NCI-H1694 (cell line): ENCODE data around the gene DIRAS3.
"Not testable (repeated sequence)": the region's sequence is repeated elsewhere in the genome, so short reads cannot be mapped to it uniquely, and the experiment has no call there.

Experiments used
- DNase-seq: peaks from one replicate; lab custom pipeline; 2025; lab: John Stamatoyannopoulos, UW

DIRAS3 gene, protein sequence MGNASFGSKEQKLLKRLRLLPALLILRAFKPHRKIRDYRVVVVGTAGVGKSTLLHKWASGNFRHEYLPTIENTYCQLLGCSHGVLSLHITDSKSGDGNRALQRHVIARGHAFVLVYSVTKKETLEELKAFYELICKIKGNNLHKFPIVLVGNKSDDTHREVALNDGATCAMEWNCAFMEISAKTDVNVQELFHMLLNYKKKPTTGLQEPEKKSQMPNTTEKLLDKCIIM

DNA sequence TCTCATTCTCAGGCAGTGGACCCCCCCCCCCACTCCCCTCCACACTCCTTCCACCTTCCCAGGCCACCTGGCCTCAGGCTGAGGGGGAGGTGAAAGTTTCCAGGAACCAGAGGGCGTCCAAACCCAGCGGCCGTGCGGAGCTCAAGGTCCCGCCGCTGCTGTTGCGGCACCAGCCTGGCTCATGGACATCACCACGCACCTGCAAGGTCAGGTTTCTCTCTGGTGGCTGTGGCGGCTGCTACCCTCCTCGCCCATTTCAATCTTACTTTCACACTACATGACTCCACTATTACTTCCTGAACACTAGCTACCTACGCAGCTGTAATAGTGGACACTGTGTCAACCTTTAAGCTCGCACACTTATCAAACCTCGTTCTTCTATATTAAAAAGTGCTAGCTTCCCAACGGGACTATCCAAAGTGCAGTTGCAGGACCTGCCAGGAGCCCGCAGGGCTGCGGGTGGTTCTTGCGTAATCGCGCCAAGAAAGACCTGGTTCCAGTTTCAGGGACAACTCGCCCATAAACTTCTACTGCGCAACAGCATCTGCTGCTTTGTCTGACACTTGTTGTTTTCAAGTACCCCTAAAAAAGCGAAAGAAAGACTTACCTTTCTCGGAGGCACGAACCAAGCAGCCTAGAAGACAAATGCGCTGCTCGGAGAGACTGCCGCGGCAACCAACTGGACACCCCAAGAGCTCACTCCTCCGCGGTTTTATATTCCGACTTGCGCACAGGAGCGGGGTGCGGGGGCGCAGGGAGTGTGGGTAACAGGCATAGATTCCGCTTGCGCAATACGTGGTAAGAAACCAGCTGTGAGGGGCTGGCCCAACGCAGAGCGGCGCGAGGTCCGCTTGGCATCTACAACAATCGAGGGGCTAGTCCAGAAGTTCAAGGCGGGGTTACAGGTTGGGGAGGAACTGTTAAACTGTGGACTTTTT lies at the start of gene DIRAS3:
TSS of gene DIRAS3 (minus strand) at position 687 of the 938 bp plus-strand sequence. CDS start 3,330 bp downstream, outside the sequence.
- DNase-seq = no peak

DNA sequence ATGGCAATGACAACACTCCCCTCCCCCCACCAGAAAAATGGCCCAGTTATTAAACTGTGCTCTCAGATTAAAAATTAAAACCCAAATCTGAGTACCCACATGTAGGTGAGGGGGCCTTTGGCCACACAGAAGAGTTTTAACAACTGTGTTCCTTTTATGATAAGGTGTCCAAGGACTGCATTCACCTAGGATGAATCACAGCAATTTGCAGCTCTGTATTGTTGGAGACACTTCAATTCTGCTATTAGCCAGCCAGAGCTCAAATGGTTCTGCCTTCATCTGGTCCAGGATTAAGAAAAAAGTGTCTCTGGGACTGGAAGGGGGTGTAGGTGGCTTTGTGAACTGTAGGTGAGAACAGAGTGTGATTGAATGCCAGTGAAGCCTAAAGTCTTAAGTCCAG lies 43.3 kb upstream of the DIRAS3 start:
- no peak for DNase-seq

DNA sequence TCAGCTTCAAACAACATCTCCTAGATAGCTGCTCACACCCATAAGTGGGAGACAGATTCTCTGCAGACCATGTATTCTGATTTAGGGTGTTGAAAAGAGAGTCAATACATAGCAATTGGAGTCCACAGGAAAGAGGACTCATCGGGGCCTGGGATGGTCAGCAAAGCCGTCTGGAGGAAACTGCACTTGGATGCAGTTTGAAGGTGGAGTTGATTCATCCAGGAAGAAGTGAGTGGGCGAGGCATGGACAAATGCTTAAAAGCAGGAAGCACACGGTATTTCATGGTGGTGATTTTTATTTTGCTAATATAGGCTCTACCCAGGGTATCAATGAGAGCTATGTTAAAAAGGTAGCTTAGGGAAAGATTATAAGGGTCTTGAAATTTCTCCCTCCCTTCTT lies 36.8 kb upstream of the DIRAS3 start:
- DNase-seq = no peak

DNA sequence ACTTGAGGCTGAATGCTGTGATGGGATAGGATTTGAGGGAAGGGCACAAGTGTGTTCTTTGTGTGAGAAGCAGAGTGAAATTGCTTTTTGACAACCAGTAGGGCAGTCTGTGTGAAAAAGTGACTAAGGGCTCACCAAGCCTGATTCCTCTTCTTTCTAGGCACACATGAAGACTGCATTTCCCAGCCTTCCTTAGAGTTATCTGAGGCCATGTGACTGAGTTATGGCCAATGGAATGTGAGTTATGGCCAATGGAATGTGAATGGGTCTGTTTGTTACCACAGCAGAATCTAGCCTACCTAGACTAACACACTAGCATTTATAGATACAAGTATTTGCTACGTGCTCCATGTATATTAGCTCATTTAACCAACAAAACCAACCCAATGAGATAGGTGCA lies 35.3 kb upstream of the DIRAS3 start:
- DNase-seq = no peak

DNA sequence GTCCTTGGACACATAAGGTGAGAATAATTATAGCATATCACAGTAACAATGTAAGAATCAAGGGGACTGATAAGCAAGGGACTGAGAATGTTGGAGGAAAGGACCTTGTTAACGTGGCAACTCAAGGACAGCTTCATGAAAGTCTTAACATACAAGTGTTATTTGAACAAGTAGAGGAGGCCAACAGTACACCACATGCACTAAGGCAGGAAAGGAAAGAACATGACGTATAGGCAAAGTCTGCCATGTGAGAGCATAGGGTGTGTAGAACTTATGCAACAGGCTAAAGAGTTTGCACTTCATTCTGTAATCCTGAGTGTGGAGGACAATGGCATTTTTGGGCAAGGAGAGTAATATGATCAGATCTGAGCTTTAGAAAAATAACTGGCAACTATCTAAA lies 33.3 kb upstream of the DIRAS3 start:
- no peak for DNase-seq

DNA sequence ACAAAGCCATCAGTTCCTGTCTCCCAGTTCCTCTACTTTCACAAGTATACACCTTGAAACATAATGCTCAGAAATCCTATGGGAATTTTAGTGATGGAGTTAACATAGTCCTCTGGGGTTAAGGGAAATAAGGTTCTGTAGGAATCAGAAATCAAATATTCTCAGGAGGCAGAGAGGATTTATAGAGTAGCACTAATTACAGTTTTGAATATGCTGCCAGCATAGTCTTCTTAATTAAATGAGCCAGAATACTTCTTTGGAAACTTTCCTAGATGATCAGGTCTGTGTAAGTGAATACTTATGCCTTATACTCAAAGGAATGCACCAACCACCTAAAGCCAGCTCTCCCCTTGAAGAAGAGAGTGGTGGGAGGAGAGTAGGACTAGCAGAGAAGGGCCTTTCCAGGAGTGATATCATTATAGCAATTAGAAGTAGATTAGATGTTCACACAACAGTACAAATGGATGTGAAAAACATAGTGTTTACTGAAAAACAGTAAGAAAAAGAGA lies 31.4 kb upstream of the DIRAS3 start:
- no peak for DNase-seq

DNA sequence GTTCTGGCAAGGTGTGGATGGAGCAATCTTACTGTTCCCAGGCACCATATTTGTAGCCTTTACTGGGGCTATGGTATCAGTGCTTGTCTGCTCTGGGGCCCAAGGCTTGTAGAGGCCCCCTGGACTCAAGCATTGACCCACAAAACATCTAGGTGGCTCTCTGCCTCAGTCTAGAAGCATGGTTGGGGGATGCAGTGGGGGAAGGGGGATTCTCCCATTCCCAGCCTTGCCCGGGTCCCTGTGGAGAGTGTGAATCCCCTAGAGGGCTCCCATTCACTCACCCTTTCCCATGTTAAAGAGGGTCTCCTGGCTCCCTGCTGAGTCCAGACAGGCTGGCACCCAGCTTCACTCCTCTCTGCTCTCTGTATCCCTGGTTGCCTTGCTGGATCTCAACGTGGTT lies 28.2 kb upstream of the DIRAS3 start:
- no peak for DNase-seq

DNA sequence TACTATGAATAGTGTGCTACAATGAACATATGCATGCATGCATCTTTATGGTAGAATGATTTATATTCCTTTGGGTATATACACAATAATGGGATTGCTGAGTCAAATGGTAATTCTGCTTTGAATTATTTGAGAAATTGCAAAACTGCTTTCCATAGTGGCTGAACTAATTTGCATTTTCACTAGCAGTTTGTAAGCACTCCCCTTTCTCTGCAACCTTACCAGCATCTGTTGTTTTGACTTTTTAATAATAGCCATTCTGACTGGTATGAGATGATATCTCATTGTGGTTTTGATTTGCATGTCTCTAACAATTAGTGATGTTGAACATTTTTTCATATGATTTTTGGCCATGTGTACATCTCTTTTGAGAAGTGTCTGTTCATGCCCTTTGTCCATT lies 24.0 kb upstream of the DIRAS3 start:
- DNase-seq = no peak

DNA sequence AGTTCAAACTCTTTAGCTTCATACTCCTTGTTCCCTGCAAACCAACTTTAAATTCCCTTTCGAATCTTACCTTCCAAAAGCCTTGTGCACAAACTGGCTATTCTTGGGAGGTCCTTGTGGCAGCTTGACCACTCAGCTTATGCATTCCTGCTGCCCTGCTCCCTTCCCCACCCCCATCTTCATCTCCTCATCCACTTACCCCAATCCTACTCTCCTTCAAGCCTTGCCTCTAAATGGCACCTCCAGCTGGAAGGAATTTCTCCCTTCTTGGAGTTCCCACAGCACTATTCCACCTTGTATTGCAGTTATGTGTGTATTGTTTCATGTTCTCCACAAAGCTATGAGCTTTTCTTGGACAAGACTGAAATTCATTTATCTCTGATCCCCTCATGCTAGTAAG lies 15.3 kb upstream of the DIRAS3 start:
- DNase-seq = no peak

DNA sequence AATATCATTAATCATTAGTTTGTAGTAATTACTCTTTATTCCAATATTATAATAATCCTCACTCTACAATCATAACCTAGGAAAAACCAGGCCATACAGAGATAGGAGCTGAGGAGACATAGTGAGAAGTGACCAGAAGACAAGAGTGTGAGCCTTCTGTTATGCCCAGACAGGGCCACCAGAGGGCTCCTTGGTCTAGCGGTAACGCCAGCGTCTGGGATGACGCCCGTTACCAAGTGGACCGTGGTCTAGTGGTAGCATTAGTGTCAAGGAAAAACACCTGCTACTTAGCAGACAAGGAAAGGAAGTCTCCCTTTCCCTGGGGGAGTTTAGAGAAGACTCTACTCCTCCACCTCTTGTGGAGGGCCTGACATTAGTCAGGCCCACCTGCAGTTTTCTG lies 7.6 kb upstream of the DIRAS3 start:
- DNase-seq = not testable (repeated sequence)

DNA sequence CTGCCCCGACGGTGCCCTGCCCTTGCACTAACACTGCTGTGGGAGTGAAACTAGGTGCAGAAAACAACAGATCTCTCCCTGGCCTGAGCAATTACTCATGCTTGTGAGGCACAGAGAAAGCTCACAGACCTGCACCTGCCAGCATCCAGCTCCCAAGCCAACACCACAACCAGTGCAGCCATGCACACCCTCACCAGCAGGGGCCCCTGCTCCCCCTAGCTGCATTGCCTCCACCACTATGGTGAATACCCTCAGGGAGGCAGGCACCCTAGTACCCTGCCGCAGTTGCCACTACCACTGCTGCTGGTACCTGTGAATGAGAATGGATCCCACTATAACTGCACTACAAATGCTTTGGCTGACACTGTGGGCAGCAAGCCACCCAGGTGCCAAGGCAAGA lies 7.1 kb upstream of the DIRAS3 start:
- DNase-seq = no peak

DNA sequence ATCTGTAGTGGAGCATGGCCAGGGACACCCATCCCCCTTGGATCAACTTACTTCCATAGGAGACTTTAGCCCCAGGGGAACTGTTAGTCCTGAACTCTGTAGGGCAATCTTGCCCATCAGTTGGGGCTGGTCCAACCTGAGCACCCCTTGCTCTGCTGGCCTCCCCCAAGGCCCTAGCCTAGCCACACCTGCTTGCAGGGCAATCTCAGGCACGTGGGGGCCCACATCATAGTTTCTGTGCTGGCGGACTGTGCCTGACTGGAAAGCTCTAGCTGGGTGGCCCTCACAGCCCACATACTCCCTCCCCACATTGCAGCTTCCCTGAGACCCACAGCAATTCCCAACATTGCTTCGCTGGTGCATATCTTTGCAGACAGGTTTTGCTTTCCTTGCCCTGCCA lies 6.6 kb upstream of the DIRAS3 start:
- DNase-seq = no peak

DNA sequence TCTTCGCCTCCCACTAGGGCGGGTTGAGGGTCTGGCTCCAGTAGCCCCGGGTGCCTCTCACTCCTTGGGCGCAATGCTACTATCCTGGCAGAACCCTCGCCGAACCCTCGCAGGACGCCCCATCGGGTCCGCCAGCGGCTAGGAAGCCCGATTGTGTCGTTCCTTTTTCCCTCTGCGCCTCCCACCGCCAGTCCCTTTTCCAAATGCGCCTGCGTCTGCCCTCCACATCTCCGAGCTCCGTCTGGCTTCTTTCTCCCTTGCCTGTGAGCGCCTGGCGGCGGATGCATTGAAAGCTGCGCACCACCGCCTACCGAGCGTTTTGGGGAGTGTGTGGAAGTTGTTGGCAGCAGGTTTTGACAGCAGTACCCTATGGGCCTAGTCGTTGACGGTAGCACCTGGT lies 1.0 kb upstream of the DIRAS3 start:
- no peak for DNase-seq

DNA sequence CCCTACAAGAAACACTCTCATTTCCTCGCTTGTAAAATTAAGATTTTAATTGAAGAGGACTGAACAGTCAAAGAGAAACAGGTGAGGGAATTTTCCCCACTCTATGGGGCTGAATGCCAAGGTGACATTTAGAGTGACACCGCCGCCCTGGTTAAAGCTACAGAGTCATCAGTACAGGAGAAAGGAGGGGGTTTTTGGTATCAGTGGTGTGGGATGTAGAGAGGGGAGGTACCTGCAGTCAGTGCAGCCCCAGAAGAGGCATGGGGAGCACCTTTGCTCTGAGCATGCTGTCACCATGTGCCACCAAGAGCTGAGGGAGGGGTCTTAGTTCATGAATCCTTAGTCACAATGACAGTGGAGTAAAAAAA lies 2.8 kb downstream of the DIRAS3 start:
- DNase-seq = no peak

DNA sequence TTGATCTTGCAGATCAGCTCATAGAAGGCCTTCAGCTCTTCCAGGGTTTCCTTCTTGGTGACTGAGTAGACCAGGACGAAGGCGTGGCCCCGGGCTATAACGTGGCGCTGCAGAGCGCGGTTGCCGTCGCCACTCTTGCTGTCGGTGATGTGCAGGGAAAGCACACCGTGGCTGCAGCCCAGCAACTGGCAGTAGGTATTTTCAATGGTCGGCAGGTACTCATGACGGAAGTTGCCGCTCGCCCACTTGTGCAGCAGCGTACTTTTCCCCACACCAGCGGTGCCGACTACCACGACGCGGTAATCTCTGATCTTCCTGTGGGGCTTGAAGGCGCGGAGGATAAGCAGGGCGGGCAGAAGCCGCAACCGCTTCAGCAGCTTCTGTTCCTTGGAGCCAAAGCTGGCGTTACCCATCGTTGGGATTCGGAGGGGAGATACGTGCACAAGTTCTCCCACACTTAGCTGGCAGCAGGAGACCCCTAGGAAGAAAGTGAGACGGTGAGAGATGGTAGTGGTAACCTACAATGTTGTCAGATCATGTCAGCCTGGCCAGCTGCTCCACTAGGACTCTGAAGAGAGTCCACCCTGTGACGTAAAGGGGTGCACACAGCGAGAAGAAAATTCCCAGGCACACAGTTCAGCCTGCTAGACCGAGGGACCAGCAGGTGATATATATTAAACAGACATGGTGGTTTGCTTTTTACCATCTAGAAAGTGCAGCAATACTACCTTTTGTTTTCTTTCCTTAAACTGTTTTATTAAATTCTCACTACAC lies 3.4 kb downstream of the DIRAS3 start:
- no peak for DNase-seq

DNA sequence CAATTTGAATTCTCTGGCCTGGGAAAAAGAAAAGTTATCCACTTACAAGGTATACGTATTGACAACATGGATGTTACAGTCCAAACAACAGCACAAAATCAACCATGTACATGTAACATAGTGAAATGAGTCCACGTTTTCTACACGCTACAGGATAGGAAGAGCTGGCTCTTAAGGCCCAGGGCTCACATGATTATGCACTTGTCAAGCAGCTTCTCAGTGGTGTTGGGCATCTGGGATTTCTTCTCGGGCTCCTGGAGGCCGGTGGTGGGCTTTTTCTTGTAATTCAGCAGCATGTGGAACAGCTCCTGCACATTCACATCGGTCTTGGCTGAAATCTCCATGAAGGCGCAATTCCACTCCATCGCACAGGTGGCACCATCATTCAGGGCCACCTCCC lies 4.0 kb downstream of the DIRAS3 start:
- no peak for DNase-seq

DNA sequence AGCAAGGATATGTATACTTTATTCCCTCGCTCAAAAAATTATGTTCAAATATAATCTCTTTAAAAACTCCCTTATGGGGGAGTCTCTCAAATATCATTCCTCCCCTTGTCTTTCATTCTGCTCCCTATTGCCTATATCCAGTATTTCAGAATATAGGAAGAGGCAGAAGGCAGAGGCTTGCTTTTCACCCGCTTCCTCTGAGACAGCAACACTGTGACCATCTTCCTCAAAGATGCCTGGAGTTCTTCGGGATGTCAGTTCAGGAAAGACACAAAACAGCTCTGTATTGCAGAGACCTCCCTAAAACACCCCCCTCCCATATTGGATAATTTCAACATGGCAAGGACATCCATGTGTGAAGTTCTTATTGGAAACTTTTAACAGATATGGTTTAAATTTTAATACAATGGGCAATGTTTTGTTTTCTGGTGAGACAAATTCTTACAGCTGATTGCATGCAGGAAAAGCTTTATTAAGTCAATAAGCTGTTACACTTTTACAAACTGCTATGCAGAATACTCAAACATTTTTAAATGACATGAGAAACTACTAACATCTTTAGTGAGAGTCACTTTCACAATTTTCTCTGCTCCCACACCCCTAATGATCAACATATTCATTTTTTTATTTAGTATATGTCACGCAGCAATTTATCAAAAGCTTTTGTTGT lies 4.8 kb downstream of the DIRAS3 start:
- no peak for DNase-seq

DNA sequence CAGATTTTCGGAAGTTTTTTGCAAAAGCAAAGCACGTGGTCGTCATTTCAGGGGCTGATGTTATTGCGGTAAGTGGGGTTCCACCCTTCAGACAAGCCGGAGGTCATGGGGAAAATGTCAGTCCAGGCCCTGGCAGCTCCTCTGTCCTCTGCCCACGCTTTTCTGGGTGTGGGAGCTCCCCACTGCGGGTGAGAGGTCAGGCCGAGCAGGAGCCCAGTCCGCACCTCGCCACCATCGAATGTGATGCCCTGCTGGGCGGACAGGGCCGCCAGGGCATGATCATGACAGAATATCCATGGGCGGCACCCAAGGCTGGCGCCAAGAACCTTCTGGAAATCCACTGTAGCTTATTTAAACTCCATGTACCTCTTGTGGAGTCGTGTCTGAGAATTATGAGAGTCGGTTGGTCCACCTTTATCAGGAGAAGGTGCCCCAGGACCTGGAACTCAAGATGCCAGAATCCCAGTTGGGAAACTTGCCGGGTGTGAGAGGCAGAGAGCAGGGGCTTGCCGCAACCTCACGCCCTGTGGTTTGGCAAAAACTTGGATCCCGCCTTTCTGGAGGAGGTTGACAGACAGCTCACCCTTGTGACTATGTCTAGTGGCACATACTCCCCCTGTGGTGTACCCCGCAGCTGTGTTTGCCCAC lies 6.9 kb downstream of the DIRAS3 start:
- no peak for DNase-seq

DNA sequence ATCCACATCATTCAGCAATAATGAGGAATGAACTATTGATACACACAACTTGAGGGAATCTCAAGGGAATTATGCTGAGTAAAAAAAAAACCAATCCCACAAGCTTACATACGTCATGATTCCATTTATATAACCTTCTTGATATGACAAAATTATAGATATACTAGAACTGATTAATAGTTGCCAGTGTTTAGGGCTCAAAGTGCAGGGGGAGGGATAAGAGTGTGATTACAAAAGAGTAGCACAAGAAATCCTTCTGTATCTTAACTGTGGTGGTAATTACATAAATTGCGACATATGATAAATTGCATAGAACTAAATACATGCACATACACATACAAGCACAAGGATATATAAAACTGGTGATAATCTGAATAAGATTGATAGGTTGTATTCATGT lies 13.5 kb downstream of the DIRAS3 start:
- no peak for DNase-seq

DNA sequence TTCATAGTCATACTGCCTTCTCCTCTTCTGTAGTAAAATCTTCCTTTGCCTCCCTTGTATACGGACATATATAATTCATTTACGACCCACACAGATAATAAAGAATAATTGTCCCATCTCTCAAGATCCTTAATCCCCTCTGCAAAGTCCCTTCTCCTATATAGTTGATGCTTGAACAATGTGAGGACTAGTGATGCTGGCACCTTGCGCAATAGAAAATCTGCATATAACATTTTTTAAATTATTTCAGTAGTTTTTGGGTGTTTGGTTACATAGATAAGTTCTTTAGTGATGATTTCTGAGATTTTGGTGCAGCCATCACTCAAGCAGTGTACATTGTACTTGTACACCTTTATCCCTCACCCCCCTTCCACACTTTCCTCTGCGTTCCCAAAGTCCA lies 21.0 kb downstream of the DIRAS3 start:
- no peak for DNase-seq

DNA sequence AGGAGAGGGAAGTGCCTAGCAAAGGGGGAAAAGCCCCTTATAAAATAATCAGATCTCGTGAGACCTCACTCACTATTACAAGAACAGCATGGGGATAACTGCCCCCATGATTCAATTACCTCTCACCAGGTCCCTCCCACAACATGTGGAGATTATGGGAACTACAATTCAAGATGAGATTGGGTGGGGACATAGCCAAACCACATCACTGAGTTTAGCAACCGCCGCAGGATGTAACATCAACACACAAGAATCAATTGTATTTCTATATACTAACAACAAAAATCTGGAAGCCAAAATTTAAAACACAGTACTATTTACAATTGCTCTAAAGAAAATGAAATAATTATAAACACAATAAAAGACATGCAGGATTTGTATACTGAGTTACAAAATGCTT lies 21.9 kb downstream of the DIRAS3 start:
- no peak for DNase-seq
